CD14-positive monocyte (primary cell): ENCODE data around the gene ITGA11. TPM values are rescaled to one million over a fixed set of nuclear protein-coding genes. Genes with fewer than 3 reads are reported as not detected.

Experiments
- DNase-seq, 3 donors: peaks; one replicate each; pipeline ENCODE4 v3.0.0-alpha.2; 2011 to 2022
- H2AFZ ChIP-seq: 2 replicates; pipeline ENCODE4 v1.6.0; 2012; ENCODE audit warnings: mild to moderate bottlenecking, low read depth, low read length, inconsistent platforms; ENCODE audit not compliant: insufficient read depth, poor library complexity, severe bottlenecking
- H3K27ac ChIP-seq, 2 donors: 1 replicate in 1 of 2; 2 replicates in 1 of 2; pipeline ENCODE4 v1.5.1; 2012 to 2013; ENCODE audit warnings: low read length in 2 of 2, control low read depth in 1 of 2, inconsistent platforms in 1 of 2, low read depth in 1 of 2, mild to moderate bottlenecking in 1 of 2
- H3K27me3 ChIP-seq, 2 donors: one replicate each; pipeline versions ENCODE4 v1.6.0 to v1.6.1; 2011 to 2013; ENCODE audit warnings: low read length in 2 of 2; ENCODE audit not compliant: control insufficient read depth in 2 of 2, insufficient read depth in 2 of 2
- H3K36me3 ChIP-seq, 2 donors: replicated peaks in 1 of 2; 1 replicate in 1 of 2; 2 replicates in 1 of 2; pipeline versions ENCODE4 v1.5.1 to v1.6.1; 2012 to 2013; ENCODE audit warnings: low read length in 2 of 2, control low read depth in 1 of 2, inconsistent platforms in 1 of 2, mild to moderate bottlenecking in 1 of 2; ENCODE audit not compliant: insufficient read depth in 2 of 2, control insufficient read depth in 1 of 2
- H3K4me1 ChIP-seq, 2 donors: 1 replicate in 1 of 2; 2 replicates in 1 of 2; pipeline versions ENCODE4 v1.5.1 to v1.6.1; 2012 to 2013; ENCODE audit warnings: low read length in 2 of 2, control low read depth in 1 of 2, inconsistent platforms in 1 of 2, mild to moderate bottlenecking in 1 of 2, moderate library complexity in 1 of 2; ENCODE audit not compliant: insufficient read depth in 2 of 2, control insufficient read depth in 1 of 2
- H3K4me2 ChIP-seq: replicated peaks from 2 replicates; pipeline ENCODE3; 2012; ENCODE audit warnings: low read length, moderate library complexity, mild to moderate bottlenecking; ENCODE audit not compliant: poor library complexity, severe bottlenecking; ENCODE audit errors: extremely low read depth
- H3K4me3 ChIP-seq, 3 experiments: fragments of 200-600 bp in 1 of 3; sonication (generic) in 1 of 3; replicated peaks in 1 of 3; 1 replicate in 2 of 3; 2 replicates in 1 of 3; pipeline ENCODE4 v1.5.1; 2011 to 2013; ENCODE audit warnings: low read length in 3 of 3, mild to moderate bottlenecking in 3 of 3, control low read depth in 2 of 3, low read depth in 2 of 3, inconsistent platforms in 1 of 3, moderate library complexity in 1 of 3
- H3K79me2 ChIP-seq: 2 replicates; pipeline ENCODE4 v1.6.0; 2012; ENCODE audit warnings: mild to moderate bottlenecking, control low read depth, inconsistent platforms, low read length, moderate library complexity; ENCODE audit not compliant: insufficient read depth
- H3K9ac ChIP-seq: 2 replicates; pipeline ENCODE4 v1.6.0; 2017; ENCODE audit warnings: low read length, mild to moderate bottlenecking; ENCODE audit not compliant: insufficient read depth, poor library complexity, severe bottlenecking
- H3K9me3 ChIP-seq, 2 donors: replicated peaks in 1 of 2; 1 replicate in 1 of 2; 2 replicates in 1 of 2; pipeline versions ENCODE4 v1.5.1 to v1.6.1; 2012 to 2013; ENCODE audit warnings: low read length in 2 of 2, control low read depth in 1 of 2; ENCODE audit not compliant: control insufficient read depth in 1 of 2, insufficient read depth in 1 of 2
- H4K20me1 ChIP-seq: 2 replicates; pipeline ENCODE4 v1.6.0; 2012; ENCODE audit warnings: mild to moderate bottlenecking, low read length, control low read depth, moderate library complexity; ENCODE audit not compliant: insufficient read depth
- H3K27ac Mint-ChIP-seq, 7 donors: one replicate each; pipeline ENCODE4 v1.8.0; 2020; ENCODE audit warnings: mild to moderate bottlenecking in 7 of 7, mixed read lengths in 7 of 7, moderate library complexity in 6 of 7, inconsistent platforms in 2 of 7
- H3K27me3 Mint-ChIP-seq, 3 donors: one replicate each; pipeline ENCODE4 v1.8.0; 2021 to 2022; ENCODE audit warnings: low read depth in 3 of 3, mild to moderate bottlenecking in 3 of 3, mixed read lengths in 3 of 3, moderate library complexity in 3 of 3, inconsistent platforms in 1 of 3
- H3K36me3 Mint-ChIP-seq, 2 donors: one replicate each; pipeline ENCODE4 v1.8.0; 2020; ENCODE audit warnings: mixed read lengths in 2 of 2, inconsistent platforms in 1 of 2, mild to moderate bottlenecking in 1 of 2
- H3K4me1 Mint-ChIP-seq: one replicate; pipeline ENCODE4 v1.8.0; 2020; ENCODE audit warnings: mild to moderate bottlenecking, mixed read lengths
- H3K4me3 Mint-ChIP-seq, 2 donors: one replicate each; pipeline ENCODE4 v1.8.0; 2020; ENCODE audit warnings: mild to moderate bottlenecking in 2 of 2, mixed read lengths in 2 of 2, moderate library complexity in 1 of 2
- H3K9me3 Mint-ChIP-seq, 7 donors: one replicate each; pipeline ENCODE4 v1.8.0; 2020 to 2022; ENCODE audit warnings: mixed read lengths in 7 of 7, mild to moderate bottlenecking in 6 of 7, moderate library complexity in 6 of 7, inconsistent platforms in 2 of 7
- CTCF ChIP-seq: fragments of 200-600 bp; IDR thresholded peaks from one replicate; pipeline ENCODE4 v1.8.0; 2022; ENCODE audit warnings: antibody characterized with exemption, mild to moderate bottlenecking
- WGBS: methylation state at CpG from one replicate; pipeline ENCODE4 v1.1.5; 2013; ENCODE audit warnings: missing lambda C conversion rate; ENCODE audit not compliant: insufficient coverage; 5-methylcytosine and 5-hydroxymethylcytosine counted together
- intact Hi-C, 2 donors: fragments of 100-400 bp; cut with micrococcal nuclease; formaldehyde crosslinking; loops; one replicate each; pipeline versions ENCODE4 v1.15.0 to v1.15.1; 2023
- polyA plus RNA-seq, 3 donors: library from polyadenylated mRNA; depleted of rRNA in 1 of 3; unstranded in 2 of 3; stranded (reverse) in 1 of 3; fragments of 300-500 nt in 2 of 3; fragments of >200 nt in 1 of 3; fragmentation: Illumina TruSeq in 2 of 3; gene quantifications; 1 replicate in 2 of 3; 2 replicates in 1 of 3; pipeline ENCODE4 v1.2.3, GENCODE V29; 2012 to 2021

ITGA11 gene
- polyA plus RNA-seq, 3 donors = under 0.01 to 0.01 TPM; not detected in 1

GRCh38 chr15:68300115-68300940, 131.6 kb downstream of the ITGA11 start:
- H3K36me3 ChIP-seq = peaks cover 0 to 11% of the 10 kb centered on the region in 2 donors
- WGBS = no CpG with 5 or more reads among the region's 6 CpGs
- no peak overlapping the region for H3K9ac ChIP-seq
- H2AFZ ChIP-seq = no peak overlapping the region
- H3K9me3 ChIP-seq = no peaks in the 10 kb centered on the region
- peaks cover 4% of the 10 kb centered on the region for H3K79me2 ChIP-seq
- no peak for DNase-seq
- peaks cover 5% of the 10 kb centered on the region for H4K20me1 ChIP-seq
- no peak overlapping the region for H3K4me3 Mint-ChIP-seq
- H3K27ac ChIP-seq = peak overlapping the region in 1 of 2 donors; percentile 85
- H3K27me3 ChIP-seq = no peaks in the 10 kb centered on the region
- intact Hi-C loops = loop anchor here in 1 of 2 donors (10.0 kb wide), 1 partner anchor 46 kb away; no protein-coding TSS in a partner anchor
- H3K4me3 ChIP-seq = no peak overlapping the region
- H3K4me1 ChIP-seq = peaks cover 30 to 33% of the 10 kb centered on the region in 2 donors
- peaks cover 0 to under 1% (median 0%) of the 10 kb centered on the region in 3 donors for H3K27me3 Mint-ChIP-seq
- no peak overlapping the region for H3K4me2 ChIP-seq
- peak overlapping the region in 5 of 7 donors; percentile 40 to 85 (median 64) for H3K27ac Mint-ChIP-seq
- peaks cover 2 to 20% of the 10 kb centered on the region in 2 donors for H3K36me3 Mint-ChIP-seq
- TF ChIP-seq CTCF = no peak
- no peaks in the 10 kb centered on the region for H3K9me3 Mint-ChIP-seq
- peaks cover 39% of the 10 kb centered on the region for H3K4me1 Mint-ChIP-seq

DNA sequence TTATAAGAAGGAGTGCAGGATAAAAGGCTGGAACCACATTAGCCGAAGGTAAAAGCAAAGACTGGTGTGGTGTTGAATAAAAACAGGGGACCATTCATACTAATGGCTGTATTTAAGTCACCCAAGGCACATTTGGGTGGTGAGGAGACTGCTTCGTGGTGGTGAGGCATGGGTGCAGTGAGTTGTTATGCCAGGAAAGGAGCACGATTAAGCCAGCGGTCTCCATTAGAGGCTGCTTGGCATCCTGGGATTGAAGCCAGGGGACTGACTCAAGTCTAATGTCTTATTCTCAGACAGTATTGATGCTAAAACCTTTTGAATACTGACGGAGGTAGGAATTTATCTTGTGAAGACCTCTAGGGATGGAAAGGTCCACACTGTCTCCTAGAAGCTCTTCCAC, 132.5 kb downstream of the ITGA11 start:
- H3K4me1 Mint-ChIP-seq = peaks cover 43% of the 10 kb centered on the region
- Histone ChIP-seq H4K20me1 (peaks cover 14% of the 10 kb centered on the region), H3K9ac (no peak overlapping the region), H3K27me3 (no peaks in the 10 kb centered on the region), H3K4me2 (peak overlapping the region; percentile 79), H2AFZ (peak overlapping the region; percentile 75), H3K4me1 (peaks cover 30 to 33% of the 10 kb centered on the region in 2 donors), H3K27ac (peak overlapping the region; percentile 41 to 85), H3K4me3 (peak overlapping the region in 1 of 3 experiments; percentile 72), H3K36me3 (peaks cover 0 to 11% of the 10 kb centered on the region in 2 donors), H3K9me3 (no peaks in the 10 kb centered on the region), H3K79me2 (peaks cover 12% of the 10 kb centered on the region)
- H3K27ac Mint-ChIP-seq = peak overlapping the region; percentile 33 to 85 (median 79)
- TF ChIP-seq CTCF = no peak
- H3K4me3 Mint-ChIP-seq = no peak overlapping the region
- intact Hi-C loops = no loop called here
- WGBS = 65% methylated on average over 4 of the region's 5 CpGs
- no peaks in the 10 kb centered on the region for H3K9me3 Mint-ChIP-seq
- peaks cover 0 to 2% (median 0%) of the 10 kb centered on the region in 3 donors for H3K27me3 Mint-ChIP-seq
- DNase-seq = no peak
- H3K36me3 Mint-ChIP-seq = peaks cover 6 to 25% of the 10 kb centered on the region in 2 donors
